Urinary bladder (tissue), 4 donors: ENCODE results near the gene PLXNA1. TPM values are rescaled to one million over a fixed set of nuclear protein-coding genes. Genes with fewer than 3 reads are reported as not detected.

ENCODE experiments used
- DNase-seq: peaks from one replicate; pipeline ENCODE4 v3.0.0-alpha.2; 2015; ENCODE audit errors: extremely low spot score
- H3K27ac ChIP-seq: one replicate; pipeline ENCODE4 v1.5.1; 2013; ENCODE audit warnings: low read depth, mild to moderate bottlenecking, moderate library complexity
- H3K36me3 ChIP-seq: one replicate; pipeline ENCODE4 v1.6.1; 2013; ENCODE audit warnings: mild to moderate bottlenecking, moderate library complexity; ENCODE audit not compliant: insufficient read depth
- H3K4me1 ChIP-seq: one replicate; pipeline ENCODE4 v1.6.1; 2013; ENCODE audit warnings: mild to moderate bottlenecking, moderate library complexity; ENCODE audit not compliant: insufficient read depth
- H3K4me3 ChIP-seq: one replicate; pipeline ENCODE4 v1.5.1; 2013; ENCODE audit warnings: low read depth, low read length
- WGBS: extraction: QIAGEN DNeasy Blood & Tissue Kit; methylation state at CpG from one replicate; pipeline ENCODE4 v1.1.7; 2013; 5-methylcytosine and 5-hydroxymethylcytosine counted together
- polyA plus RNA-seq: library from polyadenylated mRNA; stranded (reverse); fragments of 200-250 nt; gene quantifications from one replicate; pipeline ENCODE4 v1.2.3, GENCODE V29; 2013
- total RNA-seq: library from RNA; depleted of rRNA; stranded (reverse); fragments of >200 nt; gene quantifications from one replicate; pipeline ENCODE4 v1.2.3, GENCODE V29; 2014
- donor health status: healthy with polysubstance abuse.
- donor health status: healthy.

PLXNA1 gene
- total and polyA plus RNA-seq, 2 donors: 15.9 to 25.8 TPM

GRCh38 chr3:127013181-127013580 lies 30.3 kb downstream of the PLXNA1 start:
- 86% methylated on average over 10 of the region's 10 CpGs for WGBS
- no peaks in the 10 kb centered on the region for H3K4me1 ChIP-seq
- H3K27ac ChIP-seq: no peak overlapping the region
- H3K36me3 ChIP-seq: no peaks in the 10 kb centered on the region
- no peak for DNase-seq
- no peak overlapping the region for H3K4me3 ChIP-seq

GRCh38 chr3:127013758-127014535 lies 31.0 kb downstream of the PLXNA1 start:
- H3K36me3 ChIP-seq: no peaks in the 10 kb centered on the region
- WGBS: 94% methylated on average over 50 of the region's 50 CpGs
- H3K27ac ChIP-seq: no peak overlapping the region
- H3K4me3 ChIP-seq: no peak overlapping the region
- DNase-seq: no peak
- no peaks in the 10 kb centered on the region for H3K4me1 ChIP-seq

DNA sequence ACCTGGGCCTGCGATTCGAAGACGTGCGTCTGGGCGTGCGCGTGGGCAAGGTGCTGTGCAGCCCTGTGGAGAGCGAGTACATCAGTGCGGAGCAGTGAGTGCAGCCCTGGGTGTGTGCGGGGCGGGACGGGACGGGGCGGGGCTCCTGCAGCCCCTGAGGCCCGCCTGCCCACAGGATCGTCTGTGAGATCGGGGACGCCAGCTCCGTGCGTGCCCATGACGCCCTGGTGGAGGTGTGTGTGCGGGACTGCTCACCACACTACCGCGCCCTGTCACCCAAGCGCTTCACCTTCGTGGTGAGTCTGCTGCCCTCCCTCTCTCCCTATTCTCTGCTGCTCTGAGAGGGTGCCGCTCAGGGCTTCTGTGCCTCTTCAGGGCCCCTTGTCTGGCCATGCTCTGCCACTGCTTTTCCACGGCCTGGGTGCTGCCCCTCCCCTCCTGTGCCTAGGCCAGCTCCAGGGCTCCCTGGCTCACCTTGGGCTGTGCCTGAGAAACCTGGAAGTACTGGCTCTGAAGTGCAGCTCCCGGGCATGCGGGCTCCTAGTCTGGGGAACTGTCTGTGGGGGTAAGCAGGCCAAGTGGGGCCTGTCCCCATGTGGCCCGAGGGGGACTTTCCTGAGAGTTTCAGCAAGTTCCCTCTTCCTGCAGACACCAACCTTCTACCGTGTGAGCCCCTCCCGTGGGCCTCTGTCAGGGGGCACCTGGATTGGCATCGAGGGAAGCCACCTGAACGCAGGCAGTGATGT lies 31.8 kb downstream of the PLXNA1 start:
- H3K27ac ChIP-seq: no peak overlapping the region
- DNase-seq: no peak
- WGBS: 87% methylated on average over 35 of the region's 35 CpGs
- no peaks in the 10 kb centered on the region for H3K36me3 ChIP-seq
- no peak overlapping the region for H3K4me3 ChIP-seq
- no peaks in the 10 kb centered on the region for H3K4me1 ChIP-seq

DNA sequence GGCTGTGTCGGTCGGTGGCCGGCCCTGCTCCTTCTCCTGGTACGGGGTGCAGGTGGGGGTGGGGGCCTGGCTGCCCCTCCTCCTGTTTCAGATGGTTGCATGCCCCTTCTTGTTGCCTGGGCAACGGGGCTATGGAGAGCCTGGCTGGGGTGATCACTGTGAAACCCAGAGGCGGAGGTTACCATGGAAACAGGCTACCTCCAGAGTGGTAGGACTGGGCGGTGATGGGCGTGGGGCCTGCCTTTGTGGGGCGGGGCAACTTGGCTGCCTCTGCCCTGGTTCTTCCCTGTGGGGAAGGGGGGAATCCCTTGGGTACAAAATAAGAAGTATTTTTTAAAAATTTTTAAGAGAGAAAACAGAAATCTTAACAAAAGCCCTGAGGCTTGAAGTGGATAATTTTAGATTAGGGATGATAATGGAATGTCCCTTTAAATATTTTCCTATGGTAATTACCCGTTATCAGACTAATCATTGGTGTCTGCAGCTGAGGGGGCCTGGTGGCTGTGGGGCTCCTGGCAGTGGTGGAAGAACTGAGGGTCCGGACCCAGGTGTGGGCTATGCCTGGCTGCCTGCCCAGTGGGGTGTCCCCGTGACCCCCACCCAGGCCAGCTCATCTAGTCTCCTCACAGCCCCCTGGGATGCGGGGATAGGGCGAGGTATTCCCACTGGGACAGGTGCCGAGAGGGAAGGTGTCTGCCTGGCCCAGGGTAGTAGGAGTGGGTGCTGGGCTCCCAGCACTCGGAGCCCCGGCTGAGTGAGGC lies 32.5 kb downstream of the PLXNA1 start:
- WGBS: 85% methylated on average over 17 of the region's 17 CpGs
- no peaks in the 10 kb centered on the region for H3K4me1 ChIP-seq

DNA sequence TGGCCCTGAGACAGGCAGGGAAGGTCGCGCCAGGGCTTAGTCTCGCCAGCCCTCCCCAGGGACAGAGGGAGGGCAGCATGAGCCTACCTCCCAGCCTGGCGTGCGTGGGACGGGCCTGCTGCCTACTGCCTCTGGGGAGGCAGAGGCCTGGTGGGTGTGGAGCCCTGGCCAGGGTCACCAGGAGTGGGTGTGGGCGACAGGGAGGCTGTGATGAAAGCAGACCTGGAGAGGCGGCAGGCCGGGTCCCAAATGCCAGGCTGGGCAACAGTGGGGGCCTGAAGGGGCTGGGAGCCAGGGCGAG lies 33.1 kb downstream of the PLXNA1 start:
- Histone ChIP-seq H3K4me1 (no peaks in the 10 kb centered on the region), H3K36me3 (no peaks in the 10 kb centered on the region), H3K4me3 (no peak overlapping the region), H3K27ac (no peak overlapping the region)
- WGBS: 94% methylated on average over 10 of the region's 10 CpGs
- DNase-seq: no peak

More for the DNA sequence above, 32.5 kb downstream of the PLXNA1 start:
- no peak for DNase-seq
- Histone ChIP-seq H3K36me3 (no peaks in the 10 kb centered on the region), H3K4me3 (no peak overlapping the region), H3K27ac (no peak overlapping the region)

DNA sequence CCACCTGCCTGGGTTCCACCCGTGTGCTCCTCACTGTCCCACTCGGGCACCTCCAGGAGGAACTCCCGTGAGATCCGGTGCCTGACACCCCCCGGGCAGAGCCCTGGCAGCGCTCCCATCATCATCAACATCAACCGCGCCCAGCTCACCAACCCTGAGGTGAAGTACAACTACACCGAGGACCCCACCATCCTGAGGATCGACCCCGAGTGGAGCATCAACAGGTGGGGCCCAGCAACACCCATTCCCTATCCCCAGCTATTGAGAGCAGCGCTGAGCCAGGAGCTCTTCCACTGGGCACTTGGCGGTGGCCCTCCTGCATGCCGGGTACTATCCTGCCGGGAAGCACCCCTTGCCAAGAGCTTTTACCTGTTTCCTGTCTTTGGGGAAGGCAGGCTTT lies 33.5 kb downstream of the PLXNA1 start:
- no peak overlapping the region for H3K4me3 ChIP-seq
- WGBS: 93% methylated on average over 15 of the region's 15 CpGs
- H3K36me3 ChIP-seq: no peaks in the 10 kb centered on the region
- no peak for DNase-seq
- H3K4me1 ChIP-seq: no peaks in the 10 kb centered on the region
- no peak overlapping the region for H3K27ac ChIP-seq

GRCh38 chr3:127017229-127017628 lies 34.3 kb downstream of the PLXNA1 start:
- Histone ChIP-seq H3K4me3 (no peak overlapping the region), H3K4me1 (no peaks in the 10 kb centered on the region), H3K27ac (no peak overlapping the region), H3K36me3 (no peaks in the 10 kb centered on the region)
- 93% methylated on average over 16 of the region's 16 CpGs for WGBS
- DNase-seq: no peak

GRCh38 chr3:127017781-127018180 lies 34.9 kb downstream of the PLXNA1 start:
- no peaks in the 10 kb centered on the region for H3K36me3 ChIP-seq
- 96% methylated on average over 17 of the region's 17 CpGs for WGBS
- no peaks in the 10 kb centered on the region for H3K4me1 ChIP-seq
- no peak for DNase-seq
- no peak overlapping the region for H3K27ac ChIP-seq
- no peak overlapping the region for H3K4me3 ChIP-seq

DNA sequence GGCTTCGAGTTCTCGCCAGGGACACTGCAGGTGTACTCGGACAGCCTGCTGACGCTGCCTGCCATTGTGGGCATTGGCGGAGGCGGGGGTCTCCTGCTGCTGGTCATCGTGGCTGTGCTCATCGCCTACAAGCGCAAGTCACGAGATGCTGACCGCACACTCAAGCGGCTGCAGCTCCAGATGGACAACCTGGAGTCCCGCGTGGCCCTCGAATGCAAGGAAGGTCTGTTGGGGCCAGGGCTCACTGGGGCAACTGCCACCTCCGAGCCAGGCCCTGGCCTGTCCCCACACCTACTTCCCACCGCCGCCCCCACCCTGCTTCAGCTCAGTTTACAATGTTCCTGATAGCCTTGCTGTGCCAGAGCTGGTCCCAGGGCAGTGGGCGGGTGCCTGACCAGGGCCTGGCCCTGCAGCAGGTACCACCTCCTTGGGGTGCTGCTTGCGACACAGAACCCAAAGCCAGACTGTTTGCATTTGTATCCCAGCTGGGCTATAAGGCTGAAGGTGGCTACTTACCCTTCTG lies 35.5 kb downstream of the PLXNA1 start:
- H3K4me1 ChIP-seq: no peaks in the 10 kb centered on the region
- no peak overlapping the region for H3K4me3 ChIP-seq
- no peaks in the 10 kb centered on the region for H3K36me3 ChIP-seq
- no peak overlapping the region for H3K27ac ChIP-seq
- WGBS: 97% methylated on average over 20 of the region's 20 CpGs
- no peak for DNase-seq

GRCh38 chr3:127019449-127019848 lies 36.5 kb downstream of the PLXNA1 start:
- no peak for DNase-seq

GRCh38 chr3:127020543-127020942 lies 37.6 kb downstream of the PLXNA1 start:
- 94% methylated on average over 13 of the region's 13 CpGs for WGBS
- H3K27ac ChIP-seq: no peak overlapping the region
- no peaks in the 10 kb centered on the region for H3K36me3 ChIP-seq
- no peak for DNase-seq
- H3K4me1 ChIP-seq: no peaks in the 10 kb centered on the region
- no peak overlapping the region for H3K4me3 ChIP-seq

More at GRCh38 chr3:127019449-127019848, 36.5 kb downstream of the PLXNA1 start:
- Histone ChIP-seq H3K27ac (no peak overlapping the region), H3K4me1 (no peaks in the 10 kb centered on the region), H3K36me3 (no peaks in the 10 kb centered on the region), H3K4me3 (no peak overlapping the region)
- 88% methylated on average over 8 of the region's 8 CpGs for WGBS

GRCh38 chr3:127022849-127023248 lies 39.9 kb downstream of the PLXNA1 start:
- no peaks in the 10 kb centered on the region for H3K4me1 ChIP-seq
- no peaks in the 10 kb centered on the region for H3K36me3 ChIP-seq
- H3K27ac ChIP-seq: no peak overlapping the region
- DNase-seq: no peak
- 83% methylated on average over 7 of the region's 7 CpGs for WGBS
- no peak overlapping the region for H3K4me3 ChIP-seq

- Histone ChIP-seq H3K4me1 (no peaks in the 10 kb centered on the region), H3K36me3 (peaks cover 2% of the 10 kb centered on the region), H3K4me3 (no peak overlapping the region), H3K27ac (no peak overlapping the region)
- 51% methylated on average over 3 of the region's 3 CpGs for WGBS
- DNase-seq: no peak
Observed at GRCh38 chr3:127025456-127025855, 42.5 kb downstream of the PLXNA1 start.
